NT2/D1 (cell line): Measurements from ENCODE around the gene IRF7.

ENCODE experiments used
- DNase-seq: peaks from one replicate; pipeline ENCODE4 v3.0.0-alpha.2; 2011; ENCODE audit warnings: low read depth, low spot score
- H3K27me3 ChIP-seq: 2 replicates; pipeline ENCODE4 v1.6.0; 2011; ENCODE audit warnings: mild to moderate bottlenecking; ENCODE audit not compliant: insufficient read length, insufficient read depth
- H3K36me3 ChIP-seq: 2 replicates; pipeline ENCODE4 v1.6.1; 2011; ENCODE audit warnings: mild to moderate bottlenecking, low read length, mixed read lengths; ENCODE audit not compliant: insufficient read depth, insufficient read length
- H3K4me1 ChIP-seq: 2 replicates; pipeline ENCODE4 v1.5.1; 2011; ENCODE audit not compliant: insufficient read depth, insufficient read length
- H3K4me3 ChIP-seq: 2 replicates; pipeline ENCODE4 v1.5.1; 2011; ENCODE audit warnings: low read depth; ENCODE audit not compliant: insufficient read length
- H3K9ac ChIP-seq: 2 replicates; pipeline ENCODE4 v1.6.0; 2011; ENCODE audit warnings: low read depth; ENCODE audit not compliant: insufficient read length
- H3K9me3 ChIP-seq: 2 replicates; pipeline ENCODE4 v1.5.1; 2011; ENCODE audit warnings: mild to moderate bottlenecking, low read length; ENCODE audit not compliant: insufficient read depth
- SUZ12 ChIP-seq: IDR thresholded peaks from 2 replicates; pipeline ENCODE4 v1.6.1; 2011; ENCODE audit not compliant: insufficient read length, insufficient read depth; ENCODE audit errors: extremely low read depth
- YY1 ChIP-seq: IDR thresholded peaks from 2 replicates; pipeline ENCODE4 v1.6.1; 2011; ENCODE audit not compliant: insufficient read length, insufficient read depth
- ZNF274 ChIP-seq: IDR thresholded peaks from 2 replicates; pipeline ENCODE4 v1.6.1; 2011; ENCODE audit warnings: mild to moderate bottlenecking, low read depth, low read length

The IRF7 gene

DNA sequence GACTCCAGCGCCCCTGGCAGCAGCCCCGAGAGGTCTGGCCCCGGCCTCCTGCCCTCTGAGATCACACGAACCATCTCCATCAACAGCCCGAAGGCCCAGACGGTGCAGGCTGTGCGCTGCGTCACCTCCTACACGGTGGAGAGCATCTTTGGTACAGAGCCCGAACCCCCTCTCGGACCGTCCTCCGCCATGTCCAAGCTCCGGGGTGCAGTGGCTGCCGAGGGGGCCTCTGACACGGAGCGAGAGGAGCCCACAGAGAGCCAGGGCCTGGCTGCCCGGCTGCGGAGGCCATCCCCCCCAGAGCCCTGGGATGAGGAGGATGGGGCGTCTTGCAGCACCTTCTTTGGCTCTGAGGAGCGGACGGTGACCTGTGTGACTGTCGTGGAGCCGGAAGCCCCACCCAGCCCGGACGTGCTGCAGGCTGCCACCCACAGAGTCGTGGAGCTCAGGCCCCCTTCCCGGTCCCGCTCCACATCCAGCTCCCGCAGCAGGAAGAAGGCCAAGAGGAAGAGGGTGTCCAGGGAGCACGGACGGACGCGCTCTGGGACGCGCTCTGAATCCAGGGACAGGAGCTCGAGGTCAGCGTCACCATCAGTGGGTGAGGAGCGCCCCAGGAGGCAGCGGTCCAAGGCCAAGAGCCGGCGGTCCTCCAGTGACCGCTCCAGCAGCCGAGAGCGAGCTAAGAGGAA, 7.6 kb downstream of the IRF7 start:
- no peak overlapping the region for H3K9ac ChIP-seq
- H3K4me3 ChIP-seq: no peak overlapping the region
- H3K27me3 ChIP-seq: no peaks in the 10 kb centered on the region
- H3K9me3 ChIP-seq: no peaks in the 10 kb centered on the region
- H3K36me3 ChIP-seq: peaks cover 95% of the 10 kb centered on the region
- DNase-seq: no peak
- H3K4me1 ChIP-seq: peaks cover 25% of the 10 kb centered on the region
- TF ChIP-seq ZNF274: no peak
- no peak for TF ChIP-seq SUZ12
- no peak for TF ChIP-seq YY1

DNA sequence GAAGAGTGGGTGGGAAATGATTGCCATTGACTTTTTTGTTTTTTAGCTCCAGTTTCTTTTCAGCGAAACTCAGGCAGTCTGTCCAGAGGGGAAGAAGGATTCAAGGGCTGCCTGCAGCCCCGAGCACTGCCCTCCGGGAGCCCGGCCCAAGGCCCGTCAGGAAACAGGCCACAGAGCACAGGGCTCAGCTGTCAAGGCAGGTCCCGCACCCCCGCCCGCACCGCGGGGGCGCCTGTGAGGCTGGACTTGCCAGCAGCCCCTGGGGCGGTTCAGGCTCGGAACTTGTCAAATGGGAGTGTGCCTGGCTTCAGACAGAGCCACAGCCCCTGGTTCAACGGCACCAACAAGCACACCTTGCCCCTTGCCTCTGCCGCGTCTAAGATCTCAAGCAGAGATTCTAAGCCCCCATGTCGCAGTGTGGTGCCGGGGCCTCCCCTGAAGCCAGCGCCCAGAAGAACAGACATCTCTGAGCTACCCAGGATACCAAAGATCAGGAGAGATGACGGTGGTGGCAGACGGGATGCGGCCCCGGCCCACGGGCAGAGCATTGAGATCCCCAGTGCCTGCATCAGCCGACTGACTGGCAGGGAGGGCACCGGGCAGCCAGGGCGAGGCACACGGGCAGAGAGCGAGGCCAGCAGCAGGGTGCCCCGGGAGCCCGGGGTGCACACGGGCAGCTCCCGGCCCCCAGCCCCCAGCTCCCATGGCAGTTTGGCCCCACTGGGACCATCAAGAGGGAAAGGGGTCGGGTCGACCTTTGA, 8.6 kb downstream of the IRF7 start:
- Histone ChIP-seq H3K27me3 (no peaks in the 10 kb centered on the region), H3K9me3 (no peaks in the 10 kb centered on the region), H3K36me3 (peaks cover 94% of the 10 kb centered on the region), H3K9ac (no peak overlapping the region), H3K4me1 (peaks cover 17% of the 10 kb centered on the region), H3K4me3 (no peak overlapping the region)
- no peak for DNase-seq
- no peak for TF ChIP-seq ZNF274
- no peak for TF ChIP-seq SUZ12

DNA sequence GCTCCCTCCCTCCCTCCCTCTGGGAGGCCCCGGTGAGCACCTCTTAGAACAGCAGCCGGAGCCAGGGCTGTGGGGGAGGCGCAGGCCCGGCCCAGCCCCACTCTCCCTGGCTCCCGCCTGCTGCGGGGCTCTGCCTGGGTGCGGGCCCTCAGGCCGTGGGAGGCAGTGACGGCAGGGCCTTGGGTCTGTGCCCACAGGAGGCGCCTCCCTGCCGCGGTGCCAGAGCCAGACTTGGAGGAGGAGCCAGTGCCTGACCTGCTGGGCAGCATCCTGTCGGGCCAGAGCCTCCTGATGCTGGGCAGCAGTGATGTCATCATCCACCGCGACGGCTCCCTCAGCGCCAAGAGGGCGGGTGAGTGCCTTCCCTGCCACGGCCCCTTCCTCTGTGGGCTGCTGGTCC, 9.5 kb downstream of the IRF7 start:
- Histone ChIP-seq H3K36me3 (peaks cover 97% of the 10 kb centered on the region), H3K9me3 (no peaks in the 10 kb centered on the region), H3K4me3 (no peak overlapping the region), H3K4me1 (peaks cover 14% of the 10 kb centered on the region), H3K27me3 (no peaks in the 10 kb centered on the region), H3K9ac (no peak overlapping the region)
- DNase-seq: no peak
- TF ChIP-seq SUZ12 (no peak), YY1 (no peak), ZNF274 (no peak)

DNA sequence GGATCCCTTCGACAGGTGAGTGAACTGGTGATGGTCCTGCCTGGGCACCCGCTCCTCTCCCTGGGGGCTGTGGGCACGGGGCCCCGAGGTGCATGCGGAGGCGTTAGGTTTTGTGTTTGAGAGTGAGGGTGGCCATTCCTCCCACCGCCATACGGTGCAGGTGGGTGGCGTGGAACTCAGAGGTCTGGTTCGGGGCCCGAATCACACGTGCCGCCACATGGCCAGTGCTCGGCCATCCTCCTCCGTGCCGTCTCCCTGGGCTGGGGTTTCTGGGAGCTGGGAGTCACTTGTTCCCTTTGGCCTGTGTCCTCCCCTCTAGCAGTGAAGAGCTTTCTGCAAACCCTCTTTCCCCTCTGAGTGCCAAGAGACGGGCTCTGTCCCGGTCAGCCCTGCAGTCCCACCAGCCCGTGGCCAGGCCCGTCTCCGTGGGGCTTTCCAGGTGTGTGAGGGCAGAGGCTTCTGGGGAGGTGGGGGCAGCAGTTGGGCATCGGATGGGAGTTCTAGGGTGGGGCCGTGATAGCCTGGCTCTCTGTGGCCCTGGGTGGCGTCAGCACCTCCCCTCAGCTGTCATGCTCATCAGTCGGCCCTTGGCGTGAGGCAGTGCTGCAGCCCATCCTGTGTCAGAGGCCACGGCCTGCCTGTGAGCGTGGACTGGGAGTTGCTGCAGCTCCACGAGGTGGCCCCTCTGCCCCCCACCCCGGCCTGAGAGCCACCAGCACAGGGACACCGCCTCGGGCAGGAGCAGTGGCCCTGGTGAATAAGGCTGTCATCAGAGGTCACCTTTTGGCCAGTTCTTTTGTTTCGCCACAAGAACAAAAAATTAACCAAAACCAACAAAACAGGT, 10.2 kb downstream of the IRF7 start:
- DNase-seq: no peak
- H3K4me3 ChIP-seq: no peak overlapping the region
- peaks cover 94% of the 10 kb centered on the region for H3K36me3 ChIP-seq
- peaks cover 12% of the 10 kb centered on the region for H3K4me1 ChIP-seq
- TF ChIP-seq YY1 (no peak), SUZ12 (no peak), ZNF274 (no peak)
- no peak overlapping the region for H3K9ac ChIP-seq
- H3K27me3 ChIP-seq: no peaks in the 10 kb centered on the region
- no peaks in the 10 kb centered on the region for H3K9me3 ChIP-seq

DNA sequence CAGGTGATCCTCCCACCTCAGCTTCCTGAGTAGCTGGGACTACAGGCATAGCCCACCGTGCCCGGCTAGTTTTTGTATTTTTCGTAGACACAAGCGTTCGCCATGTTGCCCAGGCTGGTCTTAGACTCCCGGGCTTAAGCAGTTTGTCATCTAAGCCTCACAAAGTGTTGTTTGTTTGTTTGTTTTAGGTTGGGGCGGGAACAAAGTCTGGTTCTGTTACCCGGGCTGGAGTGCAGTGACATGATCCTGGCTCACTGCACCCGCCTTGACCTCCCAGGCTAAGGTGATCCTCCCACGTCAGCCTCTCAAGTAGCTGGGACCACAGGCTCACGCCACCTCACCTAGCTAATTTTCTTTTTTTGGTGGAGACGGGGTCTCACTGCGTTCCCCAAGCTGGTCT, 12.6 kb downstream of the IRF7 start:
- Histone ChIP-seq H3K4me1 (peaks cover 12% of the 10 kb centered on the region), H3K9ac (no peak overlapping the region), H3K36me3 (peaks cover 89% of the 10 kb centered on the region), H3K27me3 (no peaks in the 10 kb centered on the region), H3K4me3 (no peak overlapping the region), H3K9me3 (no peaks in the 10 kb centered on the region)
- DNase-seq: no peak
- TF ChIP-seq YY1 (no peak), ZNF274 (no peak), SUZ12 (no peak)

DNA sequence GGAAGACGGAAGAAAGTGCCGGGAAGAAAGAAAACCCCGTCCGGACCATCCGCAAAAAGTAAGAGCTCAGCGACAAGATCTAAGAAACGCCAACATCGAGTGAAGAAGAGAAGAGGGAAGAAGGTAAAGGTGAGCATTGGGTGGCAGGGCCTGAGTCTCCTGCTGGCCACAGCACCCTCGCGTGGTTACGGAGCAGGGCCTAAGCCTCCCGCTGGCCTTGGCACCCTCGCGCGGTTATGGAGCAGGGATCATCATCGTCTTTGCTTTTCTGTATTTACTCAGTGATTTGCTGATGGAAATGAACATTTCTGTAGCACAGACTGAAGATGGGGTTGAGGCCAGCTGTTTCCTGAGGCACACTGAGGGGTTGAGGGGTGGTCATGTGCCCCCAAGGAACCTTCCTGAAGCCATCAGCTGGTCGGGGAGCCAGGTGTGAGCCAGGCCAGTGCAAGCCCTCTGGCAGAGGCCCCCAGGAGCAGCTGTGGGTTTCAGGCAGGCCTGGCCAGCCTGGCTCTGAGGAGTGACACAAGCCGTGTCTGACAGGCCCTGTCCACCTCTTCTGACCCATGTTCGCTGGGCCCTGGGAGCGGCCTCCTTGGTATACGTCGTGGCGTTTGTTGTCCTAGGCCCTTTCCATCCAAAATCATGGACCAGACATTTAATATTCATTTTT, 14.0 kb downstream of the IRF7 start:
- Histone ChIP-seq H3K9ac (no peak overlapping the region), H3K36me3 (peaks cover 88% of the 10 kb centered on the region), H3K9me3 (no peaks in the 10 kb centered on the region), H3K27me3 (no peaks in the 10 kb centered on the region), H3K4me3 (no peak overlapping the region), H3K4me1 (peaks cover 12% of the 10 kb centered on the region)
- TF ChIP-seq SUZ12 (no peak), YY1 (no peak), ZNF274 (no peak)
- no peak for DNase-seq
